H9 (cell line): ENCODE results near the gene DNAJC5. TPM values are rescaled to one million over a fixed set of nuclear protein-coding genes. Genes with fewer than 3 reads are reported as not detected.
"Not testable (repeated sequence)": the region's sequence is repeated elsewhere in the genome, so short reads cannot be mapped to it uniquely, and the experiment has no call there.

Experiments
- DNase-seq: peaks from one replicate; pipeline ENCODE4 v3.0.0-alpha.2; 2017
- H2AFZ ChIP-seq: one replicate; pipeline ENCODE4 v1.6.1; 2013; ENCODE audit warnings: mild to moderate bottlenecking, low read length, control low read depth, moderate library complexity
- H2AK5ac ChIP-seq: 2 replicates; pipeline ENCODE4 v1.6.1; 2013; ENCODE audit warnings: low read length, control low read depth, mixed read lengths; ENCODE audit not compliant: insufficient read length
- H2BK120ac ChIP-seq: one replicate; pipeline ENCODE4 v1.6.1; 2013; ENCODE audit warnings: low read depth, mild to moderate bottlenecking, low read length, control low read depth, inconsistent platforms; ENCODE audit not compliant: poor library complexity, severe bottlenecking
- H2BK12ac ChIP-seq: 2 replicates; pipeline ENCODE4 v1.6.1; 2013; ENCODE audit warnings: low read length, control low read depth, mixed read lengths, low read depth; ENCODE audit not compliant: insufficient read length
- H2BK15ac ChIP-seq: 2 replicates; pipeline ENCODE4 v1.6.1; 2013; ENCODE audit warnings: low read depth, low read length, control low read depth
- H2BK20ac ChIP-seq: one replicate; pipeline ENCODE4 v1.6.1; 2013; ENCODE audit warnings: low read depth, mild to moderate bottlenecking, low read length, control low read depth, inconsistent platforms; ENCODE audit not compliant: poor library complexity, severe bottlenecking
- H2BK5ac ChIP-seq: 2 replicates; pipeline ENCODE4 v1.6.1; 2013; ENCODE audit warnings: low read length, control low read depth, mixed read lengths; ENCODE audit not compliant: insufficient read length
- H3K14ac ChIP-seq: 2 replicates; pipeline ENCODE4 v1.6.1; 2013; ENCODE audit warnings: low read length, control low read depth; ENCODE audit not compliant: insufficient read depth
- H3K18ac ChIP-seq: 2 replicates; pipeline ENCODE4 v1.6.1; 2013; ENCODE audit warnings: low read depth, mild to moderate bottlenecking, mixed read lengths, low read length, control low read depth; ENCODE audit not compliant: insufficient read length
- H3K23ac ChIP-seq: 2 replicates; pipeline ENCODE4 v1.6.1; 2013; ENCODE audit warnings: low read length, control low read depth, mixed read lengths, low read depth; ENCODE audit not compliant: insufficient read length
- H3K23me2 ChIP-seq: 2 replicates; pipeline ENCODE4 v1.6.1; 2013; ENCODE audit warnings: low read depth, mild to moderate bottlenecking, mixed read lengths, low read length, control low read depth; ENCODE audit not compliant: insufficient read length, poor library complexity, severe bottlenecking
- H3K27ac ChIP-seq: 2 replicates; pipeline ENCODE4 v1.5.1; 2013; ENCODE audit warnings: low read length, control low read depth, mixed read lengths, low read depth; ENCODE audit not compliant: insufficient read length
- H3K27me3 ChIP-seq: 2 replicates; pipeline ENCODE4 v1.6.1; 2013; ENCODE audit warnings: low read length, control low read depth, inconsistent platforms; ENCODE audit not compliant: insufficient read depth
- H3K4ac ChIP-seq: 2 replicates; pipeline ENCODE4 v1.6.1; 2013; ENCODE audit warnings: low read depth, mild to moderate bottlenecking, control low read depth, inconsistent platforms, low read length, moderate library complexity
- H3K4me1 ChIP-seq: 2 replicates; pipeline ENCODE4 v1.6.1; 2013; ENCODE audit warnings: low read length, control low read depth, inconsistent platforms; ENCODE audit not compliant: insufficient read depth
- H3K4me2 ChIP-seq: 2 replicates; pipeline ENCODE4 v1.6.1; 2013; ENCODE audit warnings: low read length, control low read depth, mixed read lengths; ENCODE audit not compliant: insufficient read length, insufficient read depth
- H3K56ac ChIP-seq: 2 replicates; pipeline ENCODE4 v1.6.1; 2013; ENCODE audit warnings: low read depth, mild to moderate bottlenecking, mixed read lengths, low read length, control low read depth; ENCODE audit not compliant: insufficient read length
- H3K79me1 ChIP-seq: 2 replicates; pipeline ENCODE4 v1.6.1; 2013; ENCODE audit warnings: low read depth, mild to moderate bottlenecking, moderate library complexity, low read length, control low read depth, inconsistent platforms; ENCODE audit not compliant: insufficient read depth, poor library complexity, severe bottlenecking
- H3K79me2 ChIP-seq: 2 replicates; pipeline ENCODE4 v1.6.1; 2013; ENCODE audit warnings: low read length, control low read depth, inconsistent platforms; ENCODE audit not compliant: insufficient read depth
- H3K9ac ChIP-seq: 2 replicates; pipeline ENCODE4 v1.6.1; 2013; ENCODE audit warnings: low read length, control low read depth, mixed read lengths; ENCODE audit not compliant: insufficient read length; ENCODE audit errors: extremely low read depth
- H3K9me3 ChIP-seq: one replicate; pipeline ENCODE4 v1.6.1; 2013; ENCODE audit warnings: low read depth, low read length, inconsistent platforms; ENCODE audit not compliant: control insufficient read depth
- H3T11ph ChIP-seq: one replicate; pipeline ENCODE4 v1.6.1; 2013; ENCODE audit warnings: mild to moderate bottlenecking, low read length, control low read depth, inconsistent platforms
- H4K20me1 ChIP-seq: one replicate; pipeline ENCODE4 v1.6.1; 2013; ENCODE audit not compliant: control insufficient read depth, insufficient read length, insufficient read depth
- H4K5ac ChIP-seq: 2 replicates; pipeline ENCODE4 v1.6.1; 2013; ENCODE audit warnings: low read depth, mild to moderate bottlenecking, mixed read lengths, low read length, control low read depth; ENCODE audit not compliant: insufficient read length
- H4K8ac ChIP-seq: replicated peaks from 2 replicates; pipeline ENCODE4 v1.6.1; 2013; ENCODE audit warnings: low read length, control low read depth, mixed read lengths, low read depth; ENCODE audit not compliant: insufficient read length
- H4K91ac ChIP-seq: 2 replicates; pipeline ENCODE4 v1.6.1; 2013; ENCODE audit warnings: low read depth, mild to moderate bottlenecking, moderate library complexity, mixed read lengths, low read length, control low read depth; ENCODE audit not compliant: insufficient read length
- H3K27ac Mint-ChIP-seq, 3 experiments: 2 replicates in 2 of 3; 3 replicates in 1 of 3; pipeline ENCODE4 v1.8.0; 2020 to 2021; ENCODE audit warnings: mixed read lengths in 3 of 3, mild to moderate bottlenecking in 1 of 3, moderate library complexity in 1 of 3
- H3K27me3 Mint-ChIP-seq: 2 replicates; pipeline ENCODE4 v1.8.0; 2021; ENCODE audit warnings: low read depth, mild to moderate bottlenecking, moderate library complexity, mixed read lengths
- H3K36me3 Mint-ChIP-seq, 3 experiments: 2 replicates in 2 of 3; 3 replicates in 1 of 3; pipeline ENCODE4 v1.8.0; 2020 to 2021; ENCODE audit warnings: low read depth in 3 of 3, mixed read lengths in 3 of 3; ENCODE audit not compliant: insufficient read depth in 1 of 3
- H3K4me1 Mint-ChIP-seq, 2 experiments: 2 replicates each; pipeline ENCODE4 v1.8.0; 2020; ENCODE audit warnings: mixed read lengths in 2 of 2
- H3K4me3 Mint-ChIP-seq, 2 experiments: 2 replicates in 1 of 2; 3 replicates in 1 of 2; pipeline ENCODE4 v1.8.0; 2020 to 2021; ENCODE audit warnings: mild to moderate bottlenecking in 2 of 2, mixed read lengths in 2 of 2, moderate library complexity in 1 of 2
- H3K9me3 Mint-ChIP-seq, 2 experiments: 2 replicates in 1 of 2; 3 replicates in 1 of 2; pipeline ENCODE4 v1.8.0; 2020; ENCODE audit warnings: mild to moderate bottlenecking in 2 of 2, mixed read lengths in 2 of 2, moderate library complexity in 1 of 2
- CTCF ChIP-seq: fragments of 200-600 bp; sonication (generic); conservative IDR thresholded peaks from 3 replicates; pipeline ENCODE4 v1.8.0; 2021; ENCODE audit warnings: antibody characterized with exemption, mild to moderate bottlenecking
- WGBS: extraction: QIAGEN DNeasy Blood & Tissue Kit; methylation state at CpG from one replicate; pipeline ENCODE4 v1.1.7; 2013; ENCODE audit warnings: missing lambda C conversion rate, low lambda C conversion rate, mixed read lengths; ENCODE audit not compliant: insufficient read length; ENCODE audit errors: extremely low coverage; 5-methylcytosine and 5-hydroxymethylcytosine counted together
- total RNA-seq: library from RNA; stranded (reverse); gene quantifications from 2 replicates; pipeline ENCODE4 v1.2.1, GENCODE V29; 2021

The DNAJC5 gene
- total RNA-seq, 1 experiment from 2014 or later = 43.0 TPM

GRCh38 chr20:63873477-63873971 is 21.4 kb upstream of the DNAJC5 start:
- no peak overlapping the region for H4K8ac ChIP-seq
- H3K23ac ChIP-seq = no peak overlapping the region
- no peaks in the 10 kb centered on the region for H3K27me3 ChIP-seq
- H3K4me2 ChIP-seq = no peak overlapping the region
- peak overlapping the region in 1 of 3 experiments; percentile 68; a peak in 1 of 7 replicates for H3K27ac Mint-ChIP-seq
- no peaks in the 10 kb centered on the region for H3K27me3 Mint-ChIP-seq
- H3K4me1 ChIP-seq = no peaks in the 10 kb centered on the region
- H2BK15ac ChIP-seq = no peak overlapping the region
- H2BK5ac ChIP-seq = no peak overlapping the region
- H3K9ac ChIP-seq = no peak overlapping the region
- no peaks in the 10 kb centered on the region for H3K9me3 Mint-ChIP-seq
- H4K5ac ChIP-seq = no peak overlapping the region
- H2BK20ac ChIP-seq = no peak overlapping the region
- DNase-seq = no peak
- no peak overlapping the region for H2BK12ac ChIP-seq
- H3K56ac ChIP-seq = no peak overlapping the region
- no peak overlapping the region for H3K14ac ChIP-seq
- TF ChIP-seq CTCF = no peak
- H3T11ph ChIP-seq = no peak overlapping the region
- H2AFZ ChIP-seq = no peak overlapping the region
- H4K20me1 ChIP-seq = no peaks in the 10 kb centered on the region
- H3K9me3 ChIP-seq = no peaks in the 10 kb centered on the region
- no peak overlapping the region for H3K4me3 Mint-ChIP-seq
- H3K79me1 ChIP-seq = peaks cover 4% of the 10 kb centered on the region
- no peak overlapping the region for H2BK120ac ChIP-seq
- H3K23me2 ChIP-seq = no peaks in the 10 kb centered on the region
- H3K36me3 Mint-ChIP-seq = peaks cover 33 to 86% (median 82%) of the 10 kb centered on the region in 3 experiments; a peak in 6 of 7 replicates
- H4K91ac ChIP-seq = no peak overlapping the region
- H2AK5ac ChIP-seq = no peak overlapping the region
- no peak overlapping the region for H3K18ac ChIP-seq
- H3K79me2 ChIP-seq = no peaks in the 10 kb centered on the region
- no CpG with 5 or more reads among the region's 14 CpGs for WGBS
- no peak overlapping the region for H3K4ac ChIP-seq
- H3K4me1 Mint-ChIP-seq = no peaks in the 10 kb centered on the region
- no peak overlapping the region for H3K27ac ChIP-seq

GRCh38 chr20:63874241-63874640 is 20.7 kb upstream of the DNAJC5 start:
- not testable (repeated sequence) for H4K5ac ChIP-seq, H3K79me2 ChIP-seq, H3K9me3 ChIP-seq, H3K4me3 Mint-ChIP-seq, H3K23me2 ChIP-seq, H3K27ac ChIP-seq, H3K4ac ChIP-seq, H3K9me3 Mint-ChIP-seq, H3K23ac ChIP-seq, H4K8ac ChIP-seq, H3K4me1 Mint-ChIP-seq, H2BK12ac ChIP-seq, H3K9ac ChIP-seq, H3T11ph ChIP-seq, H2BK120ac ChIP-seq, H2AK5ac ChIP-seq, H2BK5ac ChIP-seq, H4K20me1 ChIP-seq, H3K4me1 ChIP-seq, H2BK20ac ChIP-seq, H3K27me3 Mint-ChIP-seq, H3K27me3 ChIP-seq, H3K79me1 ChIP-seq, DNase-seq, H2AFZ ChIP-seq, H3K18ac ChIP-seq, H3K14ac ChIP-seq, H3K4me2 ChIP-seq, H2BK15ac ChIP-seq, H3K56ac ChIP-seq, H4K91ac ChIP-seq
- peak overlapping the region in 1 of 3 experiments; percentile 48; a peak in 1 of 7 replicates for H3K27ac Mint-ChIP-seq
- no CpG with 5 or more reads among the region's 7 CpGs for WGBS
- peaks cover 30 to 80% (median 78%) of the 10 kb centered on the region in 3 experiments; a peak in 6 of 7 replicates for H3K36me3 Mint-ChIP-seq
